ENCODE results near the gene ZZZ3. TPM values are rescaled to one million over a fixed set of nuclear protein-coding genes. Genes with fewer than 3 reads are reported as not detected.

ZZZ3 gene
- total and polyA plus RNA-seq, 10 of the 15 experiments (the other 5 are each of a cell fraction or from before 2014, with no cell fraction given) = 10.5 to 44.1 (median 29.5) TPM

GRCh38 chr1:77673716-77674355 lies 8.6 kb downstream of the ZZZ3 start:
- peaks cover 25% of the 10 kb centered on the region for H3K4me1 ChIP-seq (ENCODE audit: control insufficient read depth, insufficient read depth, low read length)
- no peak overlapping the region for H3K27ac ChIP-seq (ENCODE audit: control insufficient read depth, insufficient read depth)
- no peak overlapping the region for H3K4me3 ChIP-seq
- no peaks in the 10 kb centered on the region for H3K9me3 ChIP-seq (replicated peaks; ENCODE audit: control insufficient read depth, insufficient read depth, low read length)
- in situ Hi-C loops (cut with MboI) (no loop called here), intact Hi-C loops (cut with micrococcal nuclease; ENCODE audit: unreplicated experiment) (loop anchor here (5.0 kb wide), 1 partner anchor 953 kb away; no protein-coding TSS in a partner anchor)
- H3K9ac ChIP-seq (ENCODE audit: control insufficient read depth, insufficient read depth, low read length) = no peak overlapping the region
- H3K27me3 ChIP-seq (replicated peaks in 1 of 2; ENCODE audit: control insufficient read depth in 2 of 2, insufficient read depth in 2 of 2, low read length in 1 of 2) = no peaks in the 10 kb centered on the region
- ChIA-PET POLR2A (no interaction called here), CTCF (interaction anchor here (0.6 to 1.3 kb wide), 2 partner anchors 15 to 458 kb away, joined by 3 to 4 read pairs; no protein-coding TSS in a partner anchor), RAD21 (ENCODE audit: unreplicated experiment) (no interaction called here), SMC1A (ENCODE audit: uncharacterized antibody, unreplicated experiment) (interaction anchor here (0.6 to 1.0 kb wide), 4 partner anchors 73 to 462 kb away, joined by 3 to 4 read pairs (median 4); no protein-coding TSS in a partner anchor)
- no peak overlapping the region for H2AFZ ChIP-seq (ENCODE audit: control insufficient read depth, low read depth, low read length)
- H4K20me1 ChIP-seq (ENCODE audit: control insufficient read depth, insufficient read depth) = no peaks in the 10 kb centered on the region
- H3K4me2 ChIP-seq (ENCODE audit: control insufficient read depth, insufficient read depth) = peak overlapping the region; percentile 97
- no peak for TF ChIP-seq KLF5 (IDR thresholded peaks at IDR 0.05; ENCODE audit: partially characterized antibody)
- TF ChIP-seq MEF2B (IDR thresholded peaks at IDR 0.05; ENCODE audit: partially characterized antibody, poor library complexity, severe bottlenecking) = no peak
- TF ChIP-seq CEBPZ (IDR thresholded peaks at IDR 0.05; ENCODE audit: low read depth, low read length) = no peak
- H3K36me3 ChIP-seq (ENCODE audit: control insufficient read depth in 2 of 2, insufficient read depth in 2 of 2, low read length in 1 of 2) = peaks cover 0 to 3% of the 10 kb centered on the region in 2 experiments; a peak in 1 of 4 replicates
- 95% methylated on average over 1 of the region's 1 CpG for WGBS (ENCODE audit: insufficient coverage, insufficient replicate concordance, low lambda C conversion rate, missing lambda C conversion rate)
- no TSS peak for BruUV-seq (replicated peaks)
- peaks cover 98% of the 10 kb centered on the region for H3K79me2 ChIP-seq (ENCODE audit: control insufficient read depth, insufficient read depth, low read length)
- DNase-seq (ENCODE audit: low read depth, low spot score) (no peak), FAIRE-seq (no peak), ATAC-seq (no peak)

Data from GM12878 (cell line).